GM18867 (cell line): Measurements from ENCODE around the gene EIF4E2.
"Not testable (repeated sequence)": the region's sequence is repeated elsewhere in the genome, so short reads cannot be mapped to it uniquely, and the experiment has no call there.

Experiments
- ATAC-seq: cut with Tn5 transposase; IDR thresholded peaks from one replicate; pipeline ENCODE4 v1.9.1; 2021; ENCODE audit warnings: mild to moderate bottlenecking, moderate library complexity; ENCODE audit not compliant: unreplicated experiment

The EIF4E2 gene

DNA sequence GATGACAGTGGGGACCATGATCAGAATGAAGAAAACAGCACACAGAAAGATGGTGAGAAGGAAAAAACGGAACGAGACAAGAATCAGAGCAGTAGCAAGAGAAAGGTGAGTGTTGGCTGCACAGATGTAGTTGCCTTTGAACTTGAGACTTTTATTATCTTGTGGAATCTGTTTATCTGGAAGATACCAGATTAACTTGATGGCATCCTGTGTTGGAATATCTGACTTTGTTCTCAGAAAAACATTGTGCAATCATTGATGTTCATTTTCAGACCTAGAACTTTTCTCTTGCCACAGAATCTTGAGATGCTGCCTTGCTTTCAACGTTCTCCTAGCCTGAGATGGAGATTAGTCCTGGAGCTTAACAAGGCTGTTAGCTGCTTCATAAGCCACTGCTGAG is 5.9 kb downstream of the EIF4E2 start:
- no peak for ATAC-seq

DNA sequence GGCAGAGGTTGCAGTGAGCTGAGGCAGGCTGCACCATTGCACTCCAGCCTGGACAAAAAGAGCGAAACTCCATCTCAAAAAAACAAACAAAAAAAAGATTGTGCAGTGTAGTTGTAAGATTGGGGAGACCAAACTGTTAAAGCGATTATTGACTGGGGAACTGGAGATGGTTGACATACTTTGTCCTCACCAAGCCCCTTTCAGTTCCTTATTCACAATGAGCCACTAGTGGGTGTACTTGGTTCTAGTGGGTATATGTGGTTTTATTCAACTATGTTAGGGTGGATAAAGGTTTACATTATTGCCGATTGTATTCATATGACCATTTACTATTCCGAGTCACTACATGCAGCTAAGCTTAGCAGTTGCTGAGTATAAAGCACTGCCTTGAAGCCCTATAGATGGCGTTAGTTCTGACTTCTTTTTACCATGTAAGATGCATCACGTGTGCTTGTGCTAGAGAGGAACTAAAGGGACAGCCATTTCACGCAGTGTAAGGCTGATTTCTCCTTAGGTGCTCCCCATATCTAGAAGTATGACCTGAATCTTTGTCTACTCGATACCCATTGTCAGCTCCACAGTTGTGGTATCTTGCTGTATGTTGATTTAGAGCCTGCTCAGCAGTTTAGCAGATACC is 12.1 kb downstream of the EIF4E2 start:
- ATAC-seq, result no peak

DNA sequence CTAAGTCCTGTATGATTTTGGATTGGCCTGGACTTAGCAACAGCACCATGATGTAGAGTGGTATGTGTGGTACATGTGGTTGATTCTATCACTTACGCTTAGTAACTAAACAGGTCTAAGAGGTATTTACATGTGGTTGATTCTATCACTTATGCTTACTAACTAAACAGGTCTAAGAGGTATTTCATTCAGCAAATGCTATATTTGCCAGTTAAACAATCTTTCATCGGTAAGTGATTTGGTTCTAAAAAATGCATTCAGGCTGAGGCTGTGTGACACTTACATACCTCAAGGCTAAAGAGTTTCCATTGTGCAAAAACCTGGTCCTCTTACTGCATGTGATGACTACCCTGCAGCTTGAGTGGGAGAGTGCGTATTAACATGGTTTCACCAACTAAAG is 13.1 kb downstream of the EIF4E2 start:
- no peak for ATAC-seq

DNA sequence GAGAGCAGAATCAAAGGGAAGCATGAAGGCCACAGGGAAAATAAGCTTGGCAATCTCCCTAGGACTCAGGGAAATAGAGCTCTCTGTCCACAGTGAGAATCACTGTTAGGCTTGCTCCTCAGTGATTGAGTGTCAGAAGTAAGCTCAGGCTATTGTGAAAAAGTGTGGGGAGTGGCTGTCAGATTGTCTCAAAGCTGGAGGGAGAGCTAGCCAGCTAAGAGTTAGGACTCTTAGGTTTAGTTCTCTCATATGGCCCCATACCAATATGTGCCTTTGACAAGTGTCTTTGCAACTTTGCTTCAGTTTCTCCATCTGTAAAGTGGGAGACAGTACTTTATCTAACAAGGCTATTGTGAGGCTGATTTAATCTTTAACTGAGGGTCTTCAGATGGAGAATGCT is 17.2 kb downstream of the EIF4E2 start:
- ATAC-seq, result no peak

DNA sequence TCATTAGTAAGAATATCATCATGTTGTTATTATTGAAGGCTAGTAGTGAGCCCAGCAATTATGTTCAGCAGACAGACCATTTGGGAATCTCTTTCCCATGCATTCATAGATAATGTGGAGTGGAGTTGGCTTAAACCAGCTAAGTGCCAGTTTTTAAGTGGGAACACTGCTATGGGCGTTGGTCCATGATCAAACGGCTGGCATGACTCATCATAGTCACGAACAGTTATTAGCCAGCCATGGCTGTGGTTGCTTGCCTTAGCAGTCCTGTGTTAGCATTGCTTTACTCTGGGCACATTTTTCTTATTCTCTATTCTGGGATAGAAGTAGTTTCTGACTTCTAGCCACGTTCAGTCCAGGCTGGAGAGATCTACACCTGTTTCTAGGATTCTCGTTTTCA is 17.7 kb downstream of the EIF4E2 start:
- no peak for ATAC-seq

DNA sequence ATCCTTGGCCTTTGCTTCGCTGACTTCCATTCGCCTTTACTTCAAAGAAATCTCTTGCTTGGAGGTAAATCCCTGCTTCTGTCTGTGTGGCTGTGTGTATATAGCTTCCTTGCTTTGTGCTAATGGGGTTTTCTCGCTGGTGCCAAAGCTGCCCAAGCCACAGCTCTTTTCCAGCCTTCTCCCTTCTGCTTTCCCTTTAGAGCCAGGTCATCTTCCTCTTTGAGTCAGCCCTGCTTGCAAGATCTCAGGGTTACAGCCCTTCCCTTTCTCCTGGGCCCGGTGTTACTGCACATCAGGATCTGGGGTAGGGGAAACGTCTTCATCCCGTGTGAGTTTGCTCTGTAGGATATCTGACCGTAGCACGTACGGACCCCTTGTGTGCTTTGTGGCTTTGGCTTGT is 19.1 kb downstream of the EIF4E2 start:
- no peak for ATAC-seq

DNA sequence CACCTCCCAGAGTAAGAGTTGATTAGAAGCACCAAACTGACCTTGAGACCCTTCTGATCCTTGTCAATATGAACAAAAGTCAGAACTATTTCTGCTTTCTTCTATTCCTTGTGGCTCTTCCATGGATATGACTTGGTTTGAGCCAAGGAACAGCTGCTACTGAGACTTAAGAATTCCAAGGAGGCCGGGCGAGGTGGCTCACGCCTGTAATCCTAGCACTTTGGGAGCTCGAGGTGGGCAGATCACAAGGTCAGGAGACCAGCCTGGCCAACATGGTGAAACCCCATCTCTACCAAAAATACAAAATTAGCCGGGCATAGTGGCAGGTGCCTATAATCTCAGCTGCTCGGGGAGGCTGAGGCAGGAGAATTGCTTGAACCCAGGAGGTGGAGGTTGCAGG is 20.0 kb downstream of the EIF4E2 start:
- ATAC-seq, result not testable (repeated sequence)

DNA sequence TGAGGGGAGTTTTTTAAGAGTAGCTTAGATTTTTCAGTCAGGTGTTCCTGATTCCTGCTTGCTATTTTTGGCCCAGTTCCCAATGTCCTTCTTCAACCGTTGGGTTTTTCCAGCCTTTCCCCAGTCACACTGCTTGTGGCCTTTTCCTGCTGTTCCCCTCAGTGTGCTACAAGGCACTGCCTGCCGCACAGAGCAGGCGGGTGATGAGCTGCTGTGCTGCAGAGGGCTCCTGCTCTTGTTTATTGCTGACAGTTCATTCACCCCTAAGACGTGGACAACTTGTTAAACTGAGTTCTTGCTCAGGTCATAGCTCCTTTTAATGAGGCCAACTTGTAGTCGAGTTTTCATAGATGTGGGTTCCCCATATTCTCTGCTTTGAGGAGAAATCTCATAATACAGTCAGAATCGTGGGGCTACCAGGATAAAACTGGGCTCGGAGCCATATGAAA is 20.6 kb downstream of the EIF4E2 start:
- no peak for ATAC-seq

DNA sequence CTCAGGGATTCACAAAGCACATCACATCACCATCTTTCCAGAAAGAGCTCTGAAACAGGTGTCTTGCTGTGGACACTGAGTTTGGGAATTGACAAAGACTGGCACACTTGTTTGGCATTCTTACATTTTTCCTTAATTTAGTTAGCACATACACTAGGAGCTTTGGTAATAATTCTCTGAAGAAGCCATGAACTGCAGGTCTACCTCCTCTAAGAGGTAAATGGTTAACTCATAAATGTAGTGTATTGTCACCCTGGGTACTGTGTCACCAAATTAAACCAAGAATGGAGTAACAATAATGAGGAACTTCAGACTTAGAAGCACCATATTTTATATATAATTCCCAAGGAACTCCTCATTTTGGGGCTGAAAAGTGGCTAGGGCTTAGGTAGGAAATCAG is 22.6 kb downstream of the EIF4E2 start:
- no peak for ATAC-seq

DNA sequence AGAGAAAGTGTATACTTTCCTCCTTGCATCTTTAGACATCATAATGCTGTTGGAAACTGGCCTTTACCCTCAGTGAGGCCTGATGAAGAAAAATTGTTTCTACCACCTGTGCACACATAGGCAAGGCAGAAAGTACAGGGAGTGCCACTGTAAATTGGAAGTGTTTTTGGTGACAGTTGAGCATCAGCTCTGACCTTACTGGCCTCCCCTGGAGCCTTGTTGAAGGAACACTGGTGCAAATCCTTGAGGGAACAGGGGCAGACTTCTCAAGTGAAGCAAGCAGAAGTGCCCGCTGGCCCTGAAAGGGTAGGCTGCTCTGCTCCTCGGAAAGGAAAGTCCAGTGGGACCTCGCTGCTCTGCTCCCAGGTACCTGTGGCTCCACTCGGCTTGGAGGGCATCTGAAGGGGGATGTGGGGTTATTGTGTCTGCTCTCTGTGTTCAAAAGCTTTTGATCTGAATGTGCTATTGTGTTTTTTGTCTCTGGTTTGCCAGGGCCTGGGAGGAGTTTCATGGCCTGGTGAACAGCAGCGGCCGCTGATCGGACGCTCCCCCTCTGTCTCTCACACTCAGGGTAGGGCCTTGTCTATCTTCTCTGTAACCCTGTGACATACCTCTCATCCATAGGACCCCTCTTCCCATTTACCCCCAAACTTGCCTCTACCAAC is 23.4 kb downstream of the EIF4E2 start:
- no peak for ATAC-seq

DNA sequence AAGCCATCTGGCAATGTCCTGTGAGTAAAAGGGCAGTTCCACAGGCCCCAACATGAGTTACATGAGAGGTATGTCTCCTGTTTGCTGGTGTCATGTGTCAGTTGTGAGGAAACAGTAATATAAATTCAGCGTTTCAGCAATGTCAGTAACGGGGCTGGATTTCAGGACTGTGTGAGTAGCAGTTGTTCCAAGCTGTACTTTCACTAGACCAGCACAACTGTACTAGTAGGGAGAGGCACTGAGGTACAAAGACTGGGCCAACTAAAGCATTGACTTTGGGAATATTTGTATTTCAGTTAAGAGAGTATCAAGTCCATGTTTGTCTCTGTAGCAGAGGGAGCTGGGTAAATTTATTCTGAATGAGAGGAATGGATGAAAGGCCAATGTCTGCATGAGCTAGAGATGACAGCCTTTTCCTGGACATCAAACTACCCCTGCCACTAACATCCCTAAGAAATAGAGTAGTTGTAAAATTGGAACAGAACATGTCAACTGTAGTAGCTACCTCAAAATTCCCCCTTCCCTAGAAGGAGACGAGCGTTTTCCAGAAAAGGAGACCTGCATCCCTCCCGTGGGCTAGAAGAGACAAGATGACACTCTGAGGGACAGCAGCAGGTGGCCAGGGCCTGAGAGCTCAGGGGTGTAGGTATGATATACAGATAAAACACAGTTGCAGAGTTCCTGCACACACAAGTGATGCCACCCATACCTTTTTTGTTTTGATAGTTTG is 24.4 kb downstream of the EIF4E2 start:
- ATAC-seq, result no peak

DNA sequence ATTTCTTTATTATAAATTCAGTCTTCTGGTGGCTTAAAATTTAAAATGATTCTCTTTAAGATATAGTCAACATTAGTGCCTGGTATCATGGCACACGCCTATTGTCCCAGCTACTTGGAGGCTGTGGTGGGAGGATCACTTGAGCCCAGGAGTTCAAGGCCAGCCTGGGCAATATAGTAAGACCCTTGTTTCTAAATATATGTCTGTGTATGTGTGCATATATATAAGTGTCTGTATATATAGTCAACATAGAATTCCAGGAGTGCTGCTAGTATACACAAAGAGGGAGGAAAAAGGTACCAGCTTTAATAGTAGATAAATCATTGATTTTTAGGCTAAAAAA is 24.9 kb downstream of the EIF4E2 start:
- ATAC-seq, result no peak

DNA sequence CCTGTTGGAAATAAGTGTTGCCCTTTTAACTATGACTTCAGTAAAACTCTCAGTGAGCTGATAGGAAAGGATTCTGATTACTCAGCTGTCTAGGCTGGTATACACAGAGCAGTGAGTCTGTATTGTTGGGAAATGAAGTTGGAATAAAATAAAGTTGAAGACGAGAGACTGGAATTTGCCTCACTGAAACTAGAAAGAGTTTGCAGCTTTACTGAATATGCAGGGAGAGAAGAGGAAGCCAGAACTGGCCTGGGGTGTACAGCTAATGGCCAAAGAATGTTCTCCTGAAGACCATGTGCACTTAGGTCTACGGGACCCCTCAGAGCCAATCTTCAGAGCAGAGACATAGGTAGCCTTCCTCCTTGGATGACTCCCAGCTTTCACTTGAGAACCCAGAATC is 26.5 kb downstream of the EIF4E2 start:
- ATAC-seq, result no peak

DNA sequence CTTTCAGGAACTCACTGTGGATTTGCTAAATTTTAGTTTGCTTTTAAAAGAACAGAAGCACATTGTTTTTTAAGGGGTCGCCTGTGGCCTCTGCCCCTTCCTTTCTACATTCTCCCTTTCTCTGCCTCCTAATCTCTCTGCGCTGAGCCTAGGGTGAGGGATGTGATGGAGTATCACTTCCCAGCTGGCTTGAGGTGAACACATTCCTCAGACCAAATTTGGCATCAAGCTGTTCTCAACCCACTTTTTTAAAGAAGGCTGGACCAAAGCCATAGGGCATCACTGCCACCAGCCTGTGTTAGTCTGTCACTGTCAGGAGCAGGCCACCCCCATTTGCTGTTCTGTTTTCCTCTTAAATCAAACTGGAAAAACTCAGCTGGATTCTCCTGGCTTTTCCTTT is 27.4 kb downstream of the EIF4E2 start:
- no peak for ATAC-seq

DNA sequence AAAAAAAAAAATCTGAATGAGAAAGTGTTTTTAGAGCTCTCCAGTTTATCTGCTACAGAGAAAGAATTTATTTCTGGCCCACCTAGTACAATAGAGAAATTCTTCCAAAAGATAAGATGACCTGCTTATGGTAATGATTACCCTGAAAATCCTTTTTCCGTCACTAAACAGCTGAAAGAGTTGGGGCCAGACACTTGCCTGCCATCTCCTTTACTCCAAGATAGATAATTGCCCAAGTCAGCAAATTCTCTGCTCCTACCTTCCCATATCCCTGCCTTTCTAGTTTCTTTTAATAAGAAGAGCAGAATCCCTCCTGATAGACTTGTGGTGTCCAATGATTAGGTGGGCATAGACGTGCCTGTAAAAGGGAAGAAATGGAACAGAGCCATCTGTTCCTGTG is 28.1 kb downstream of the EIF4E2 start:
- ATAC-seq, result no peak

DNA sequence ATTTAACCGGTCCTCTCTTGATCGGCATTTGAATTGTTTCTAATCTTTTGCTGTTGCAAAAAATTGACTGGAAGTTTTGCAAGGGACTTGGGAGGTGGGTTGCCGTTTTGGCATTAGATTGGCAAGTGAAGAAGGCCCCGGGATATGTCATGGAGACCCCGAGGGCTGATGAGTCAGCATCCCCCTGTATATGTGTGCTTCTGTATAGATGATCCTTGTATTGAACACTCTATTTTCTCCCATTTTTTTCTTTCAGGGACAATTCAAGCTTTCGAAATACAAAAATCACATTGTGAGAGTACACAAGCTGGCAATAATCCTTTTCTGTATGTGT is 30.1 kb downstream of the EIF4E2 start:
- ATAC-seq, result no peak

DNA sequence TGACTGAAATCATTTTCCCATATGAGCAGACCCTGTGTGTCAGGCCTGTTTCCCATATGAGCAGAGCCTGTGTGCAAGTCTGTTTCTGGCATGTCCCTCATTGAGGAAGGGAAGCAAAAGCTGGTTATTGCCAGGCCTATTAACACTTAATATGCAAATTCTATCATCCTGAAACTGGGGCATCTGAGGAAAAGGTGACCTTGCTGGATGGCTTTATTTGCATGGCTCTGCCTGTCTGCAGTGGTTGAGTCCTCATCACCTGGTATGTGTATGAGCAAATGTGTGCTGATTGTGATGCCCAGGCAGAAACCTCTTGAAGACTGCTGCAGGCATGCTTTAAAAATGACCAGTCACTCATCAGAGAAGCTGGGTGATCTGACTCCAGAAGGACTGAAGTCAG is 31.2 kb downstream of the EIF4E2 start:
- ATAC-seq, result no peak

DNA sequence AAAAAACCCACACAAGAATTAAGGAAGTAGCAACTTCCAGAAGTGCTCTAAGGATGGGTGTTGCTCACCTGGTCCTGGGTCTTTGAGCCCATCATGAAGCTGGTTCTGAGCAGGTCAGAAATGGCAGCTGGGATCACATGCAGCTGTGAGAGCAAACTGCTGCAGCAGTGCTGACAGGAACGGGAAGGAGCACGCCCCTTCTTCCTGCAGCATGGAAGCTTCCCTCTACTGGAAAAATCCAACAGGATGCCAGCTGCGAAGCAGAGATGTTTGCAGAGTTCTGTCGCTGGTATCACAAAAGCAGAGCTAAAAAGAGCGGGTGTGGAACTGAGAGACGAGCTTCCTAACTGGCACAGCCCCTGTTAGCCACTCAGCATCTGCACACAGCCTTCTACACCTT is 33.7 kb downstream of the EIF4E2 start:
- no peak for ATAC-seq

DNA sequence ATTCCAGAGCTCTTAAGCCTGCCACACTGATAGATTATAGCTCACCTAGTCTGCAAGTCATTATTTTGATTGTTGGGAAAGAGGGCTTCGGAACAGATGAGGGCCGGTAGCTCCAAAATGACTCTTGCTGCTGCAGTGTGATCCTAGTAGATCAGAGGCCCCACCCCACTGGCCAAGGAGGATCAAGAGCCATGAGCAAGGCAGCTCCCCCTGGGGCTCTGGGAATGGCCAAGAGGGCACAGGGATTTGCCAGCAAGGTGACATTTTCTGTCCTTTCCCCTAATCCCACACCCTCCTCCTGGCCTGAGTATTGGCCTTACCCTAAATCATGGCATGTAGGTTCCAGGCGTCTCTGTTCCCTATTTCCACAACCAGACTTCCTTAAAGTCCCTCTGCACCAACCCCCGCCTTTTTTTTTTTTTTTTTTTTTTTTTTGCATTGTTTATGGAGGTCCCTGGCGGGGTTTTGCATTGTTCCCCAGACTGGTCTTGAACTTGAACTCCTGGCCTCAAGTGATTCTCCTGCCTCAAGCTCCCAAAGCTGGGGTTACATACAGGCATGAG is 36.5 kb downstream of the EIF4E2 start:
- ATAC-seq, result no peak

DNA sequence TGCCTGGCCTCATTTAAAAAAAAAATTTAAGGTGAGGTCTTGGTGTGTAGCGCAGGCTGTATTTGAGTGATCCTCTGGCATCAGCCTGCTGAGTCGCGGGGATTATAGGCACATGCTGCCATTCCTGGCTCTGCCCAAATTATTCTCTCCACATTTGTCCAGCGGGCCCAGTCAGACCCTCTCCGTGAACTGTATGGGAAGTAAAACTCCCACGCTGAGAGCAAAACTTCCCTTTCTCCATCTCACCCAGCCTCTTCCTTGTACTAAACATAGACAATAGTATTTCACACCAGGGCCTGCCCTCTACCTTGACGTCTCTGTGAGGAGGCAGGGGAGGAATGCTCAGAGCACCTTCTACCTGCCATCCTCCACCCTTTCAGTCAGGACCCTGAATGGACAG is 37.0 kb downstream of the EIF4E2 start:
- ATAC-seq, result no peak

DNA sequence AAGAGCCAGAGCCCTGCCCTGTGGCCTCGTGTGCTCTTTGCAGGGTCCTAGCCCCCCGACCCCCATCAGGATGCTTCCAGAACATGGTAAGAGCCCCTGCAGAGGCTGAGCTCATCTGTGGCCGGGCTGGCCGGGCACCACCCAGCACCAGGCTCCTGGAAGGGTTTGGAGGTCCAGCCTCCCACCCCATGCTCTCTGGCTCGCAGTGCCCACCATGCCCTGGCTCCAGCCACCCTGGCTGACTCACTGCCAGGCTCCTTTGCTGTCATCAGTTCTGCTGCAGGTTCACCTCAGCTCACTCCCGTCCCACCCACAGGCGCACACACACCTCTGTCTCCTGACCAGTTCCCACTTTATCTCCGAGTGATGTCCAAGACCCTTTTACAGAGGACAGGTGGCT is 37.5 kb downstream of the EIF4E2 start:
- ATAC-seq, result no peak
